Measurements from ENCODE around the gene MYBL2.
"Not testable (repeated sequence)": the region's sequence is repeated elsewhere in the genome, so short reads cannot be mapped to it uniquely, and the experiment has no call there.

DNA sequence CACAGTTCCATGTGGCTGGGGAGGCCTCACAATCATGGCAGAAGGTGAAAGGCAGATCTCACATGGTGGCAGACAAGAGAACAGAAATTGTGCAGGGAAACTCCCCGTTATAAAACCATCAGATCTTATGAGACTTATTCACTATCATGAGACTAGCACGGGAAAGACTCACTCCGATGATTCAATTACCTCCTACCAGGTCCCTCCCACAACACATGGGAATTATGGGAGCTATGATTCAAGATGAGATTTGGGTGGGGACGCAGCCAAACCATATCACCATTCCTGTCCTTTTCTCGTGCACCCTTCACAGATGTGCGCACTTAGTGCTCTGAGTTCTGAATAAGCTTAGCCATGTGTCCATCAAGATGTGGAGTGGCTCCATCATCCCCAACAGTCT is 91.0 kb downstream of the MYBL2 start:
- TF ChIP-seq, protein P1, sequence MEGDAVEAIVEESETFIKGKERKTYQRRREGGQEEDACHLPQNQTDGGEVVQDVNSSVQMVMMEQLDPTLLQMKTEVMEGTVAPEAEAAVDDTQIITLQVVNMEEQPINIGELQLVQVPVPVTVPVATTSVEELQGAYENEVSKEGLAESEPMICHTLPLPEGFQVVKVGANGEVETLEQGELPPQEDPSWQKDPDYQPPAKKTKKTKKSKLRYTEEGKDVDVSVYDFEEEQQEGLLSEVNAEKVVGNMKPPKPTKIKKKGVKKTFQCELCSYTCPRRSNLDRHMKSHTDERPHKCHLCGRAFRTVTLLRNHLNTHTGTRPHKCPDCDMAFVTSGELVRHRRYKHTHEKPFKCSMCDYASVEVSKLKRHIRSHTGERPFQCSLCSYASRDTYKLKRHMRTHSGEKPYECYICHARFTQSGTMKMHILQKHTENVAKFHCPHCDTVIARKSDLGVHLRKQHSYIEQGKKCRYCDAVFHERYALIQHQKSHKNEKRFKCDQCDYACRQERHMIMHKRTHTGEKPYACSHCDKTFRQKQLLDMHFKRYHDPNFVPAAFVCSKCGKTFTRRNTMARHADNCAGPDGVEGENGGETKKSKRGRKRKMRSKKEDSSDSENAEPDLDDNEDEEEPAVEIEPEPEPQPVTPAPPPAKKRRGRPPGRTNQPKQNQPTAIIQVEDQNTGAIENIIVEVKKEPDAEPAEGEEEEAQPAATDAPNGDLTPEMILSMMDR (IDR thresholded peaks at IDR 0.05), result not testable (repeated sequence)
- TF ChIP-seq POLR2A (IDR thresholded peaks at IDR 0.05), result not testable (repeated sequence)
